ENCODE data around the gene TBL1Y. TPM values are rescaled to one million over a fixed set of nuclear protein-coding genes. Genes with fewer than 3 reads are reported as not detected.
A peak's percentile ranks its signal among the peaks of the same experiment; 100 is the strongest.

Gene TBL1Y
- total and polyA plus RNA-seq, 12 donors = 0.09 TPM; not detected in 11

DNA sequence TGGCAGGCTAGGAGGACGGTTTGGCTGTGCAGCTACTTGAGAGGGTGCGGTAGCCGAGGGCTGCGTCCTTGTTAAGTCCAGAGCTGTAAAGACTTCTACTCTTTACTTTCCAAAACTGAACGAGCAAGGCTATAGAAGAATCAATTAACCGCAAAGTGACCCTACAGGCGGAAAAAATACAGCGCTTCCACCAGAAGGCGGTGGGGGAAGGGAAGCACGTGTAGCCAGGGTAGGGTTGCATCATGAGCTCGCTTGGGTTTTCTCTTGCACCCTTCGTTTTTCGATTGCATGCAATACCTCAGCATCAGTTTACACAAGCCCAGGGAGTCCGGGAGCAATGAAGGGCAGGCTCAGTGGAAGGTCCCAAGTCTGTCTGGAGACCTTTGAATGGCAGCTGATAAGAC lies 1.4 kb upstream of the TBL1Y start:
- Histone ChIP-seq H3K27me3 (peaks cover 0 to 32% (median 16%) of the 10 kb centered on the region in 7 donors), H3K9me3 (no peaks in the 10 kb centered on the region), H3K36me3 (no peaks in the 10 kb centered on the region), H3K4me1 (no peaks in the 10 kb centered on the region), H3K4me3 (no peak overlapping the region), H3K27ac (no peak overlapping the region)
- intact Hi-C loops (cut with DNase I) = no loop called here
- DNase-seq = no peak
- no peak for TF ChIP-seq CTCF (IDR thresholded peaks at IDR 0.05)
- 1% methylated on average over 14 of the region's 14 CpGs for WGBS, 2 donors
- ATAC-seq = no peak

DNA sequence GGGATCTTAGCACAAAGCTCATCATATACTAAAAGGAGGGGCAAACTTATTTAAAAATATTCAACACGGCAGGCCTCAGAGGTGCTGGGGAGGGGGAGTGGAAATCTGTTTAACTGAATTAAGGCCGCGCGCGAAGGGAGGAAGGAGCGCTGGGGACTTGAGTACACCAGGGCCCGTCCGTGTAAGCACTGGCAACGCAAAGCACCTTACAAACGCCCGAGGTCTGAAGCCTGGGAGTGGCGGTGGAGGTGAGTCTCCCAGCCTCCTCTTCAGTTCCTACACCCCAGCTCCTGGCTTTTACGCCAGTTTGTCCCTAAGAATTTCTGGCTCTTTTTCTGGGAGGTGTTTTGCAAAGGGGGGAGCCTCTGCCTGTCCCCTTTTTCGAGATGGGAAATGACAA lies 641 bp upstream of the TBL1Y start:
- intact Hi-C loops (cut with DNase I) = no loop called here
- Histone ChIP-seq H3K9me3 (no peaks in the 10 kb centered on the region), H3K4me1 (no peaks in the 10 kb centered on the region), H3K4me3 (peak overlapping the region in 5 of 10 donors; percentile 22 to 38 (median 31)), H3K27ac (no peak overlapping the region), H3K27me3 (peaks cover 0 to 32% (median 16%) of the 10 kb centered on the region in 7 donors), H3K36me3 (no peaks in the 10 kb centered on the region)
- no peak for DNase-seq
- 0 to 1% methylated on average over 13 to 14 of the region's 14 CpGs for WGBS, 2 donors
- ATAC-seq = no peak
- TF ChIP-seq CTCF (IDR thresholded peaks at IDR 0.05) = no peak

- Histone ChIP-seq H3K27me3 (peaks cover 0 to 32% (median 16%) of the 10 kb centered on the region in 7 donors), H3K36me3 (no peaks in the 10 kb centered on the region), H3K9me3 (no peaks in the 10 kb centered on the region), H3K27ac (no peak within 1 kb of the TSS), H3K4me3 (peak within 1 kb of the TSS in 6 of 10 donors; percentile 14 to 38 (median 30)), H3K4me1 (no peaks in the 10 kb centered on the region)
- no peak for ATAC-seq
- no peak for TF ChIP-seq CTCF (IDR thresholded peaks at IDR 0.05)
- intact Hi-C loops (cut with DNase I) = no loop called here
- no peak for DNase-seq
- WGBS, 2 donors = 2 to 3% methylated on average over 29 to 52 of the region's 52 CpGs
These were observed 870 bp downstream of the TBL1Y start, which contains the start of gene AMELY for GRCh38 chrY:6911253-6911881. AMELY (minus strand) TSS chrY:6911752; CDS start chrY:6872608, 39,144 bp downstream.

DNA sequence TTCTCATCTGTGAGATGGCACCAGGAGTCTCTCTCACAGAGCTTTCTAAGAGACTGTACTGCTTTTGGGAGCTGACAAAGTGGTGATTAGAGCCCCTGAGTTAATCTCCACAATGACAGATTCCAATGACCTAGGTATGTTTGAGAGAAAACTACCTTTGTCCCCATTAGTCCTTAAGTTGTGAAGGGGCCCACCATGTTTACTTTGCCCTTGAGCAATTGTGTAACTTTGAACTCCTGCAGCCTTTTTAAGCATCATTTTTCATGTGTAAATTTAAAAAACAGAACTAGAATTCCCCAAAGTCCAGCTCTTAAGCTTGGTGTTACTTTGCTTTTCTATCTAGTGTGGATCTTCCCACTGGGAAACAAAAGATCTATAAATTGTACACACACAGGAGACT lies 2.9 kb downstream of the TBL1Y start:
- peaks cover 0 to 29% (median 16%) of the 10 kb centered on the region in 7 donors for H3K27me3 ChIP-seq
- TF ChIP-seq CTCF (IDR thresholded peaks at IDR 0.05) = no peak
- no peaks in the 10 kb centered on the region for H3K4me1 ChIP-seq
- no peak overlapping the region for H3K27ac ChIP-seq
- no peak for ATAC-seq
- H3K36me3 ChIP-seq = no peaks in the 10 kb centered on the region
- no peaks in the 10 kb centered on the region for H3K9me3 ChIP-seq
- no peak overlapping the region for H3K4me3 ChIP-seq
- intact Hi-C loops (cut with DNase I) = no loop called here
- no peak for DNase-seq
